B cell (primary cell): ENCODE results near the gene LRRC74B. TPM values are rescaled to one million over a fixed set of nuclear protein-coding genes. Genes with fewer than 3 reads are reported as not detected.

Experiments used
- ATAC-seq: fragments of 200-7000 bp; cut with Tn5 transposase; one replicate; pipeline ENCODE4 v1.10.0; 2021; ENCODE audit warnings: low read depth, mild to moderate bottlenecking, moderate number of reproducible peaks, moderate library complexity
- CTCF ChIA-PET: fragments of 350-600 bp; sonication (Branson Sonifier 250); formaldehyde crosslinking; loops from one replicate; lab custom pipeline; 2021; ENCODE audit warnings: antibody characterized with exemption, inconsistent platforms; lab: Charles Lee
- POLR2A ChIA-PET: fragments of 350-600 bp; sonication (Branson Sonifier 250); formaldehyde crosslinking; loops from one replicate; lab custom pipeline; 2021; ENCODE audit warnings: antibody characterized with exemption; lab: Charles Lee
- DNase-seq: peaks from one replicate; pipeline ENCODE4 v3.0.0; 2013
- H2AFZ ChIP-seq: 2 replicates; pipeline ENCODE4 v1.6.1; 2012; ENCODE audit warnings: mild to moderate bottlenecking, low read depth, low read length; ENCODE audit not compliant: insufficient read depth, poor library complexity, severe bottlenecking
- H3K27ac ChIP-seq, 2 donors: 1 replicate in 1 of 2; 2 replicates in 1 of 2; pipeline ENCODE4 v1.5.1; 2012 to 2013; ENCODE audit warnings: low read length in 2 of 2, mild to moderate bottlenecking in 2 of 2, moderate library complexity in 1 of 2
- H3K27me3 ChIP-seq, 4 experiments: fragments of 200-600 bp in 1 of 4; sonication (generic) in 1 of 4; replicated peaks in 1 of 4; 1 replicate in 2 of 4; 2 replicates in 2 of 4; pipeline versions ENCODE4 v1.6.1 to v1.7.0; 2013 to 2016; ENCODE audit warnings: low read length in 3 of 4, mild to moderate bottlenecking in 2 of 4, mixed read lengths in 1 of 4, moderate library complexity in 1 of 4; ENCODE audit not compliant: insufficient read depth in 4 of 4, control insufficient read depth in 3 of 4; ENCODE audit errors: control extremely low read depth in 1 of 4
- H3K36me3 ChIP-seq, 2 experiments: replicated peaks in 1 of 2; 1 replicate in 1 of 2; 2 replicates in 1 of 2; pipeline versions ENCODE4 v1.6.1 to v1.7.1; 2013; ENCODE audit warnings: low read length in 1 of 2; ENCODE audit not compliant: insufficient read depth in 2 of 2, control insufficient read depth in 1 of 2; ENCODE audit errors: control extremely low read depth in 1 of 2, extremely low read depth in 1 of 2
- H3K4me1 ChIP-seq, 2 donors: fragments of 200-600 bp in 1 of 2; sonication (generic) in 1 of 2; 1 replicate in 1 of 2; 2 replicates in 1 of 2; pipeline versions ENCODE4 v1.5.1 to v1.6.1; 2013 to 2017; ENCODE audit warnings: low read length in 2 of 2; ENCODE audit not compliant: control insufficient read depth in 2 of 2, insufficient read depth in 2 of 2
- H3K4me2 ChIP-seq: replicated peaks from 2 replicates; pipeline ENCODE3; 2012; ENCODE audit warnings: mild to moderate bottlenecking, low read depth, low read length; ENCODE audit not compliant: poor library complexity, severe bottlenecking
- H3K4me3 ChIP-seq, 5 experiments: fragments of 200-600 bp in 1 of 5; sonication (generic) in 1 of 5; 1 replicate in 3 of 5; 2 replicates in 2 of 5; pipeline versions ENCODE4 v1.5.1 to v1.7.0; 2011 to 2016; ENCODE audit warnings: low read length in 4 of 5, mild to moderate bottlenecking in 4 of 5, low read depth in 2 of 5, control low read depth in 1 of 5, moderate library complexity in 1 of 5; ENCODE audit not compliant: insufficient read depth in 1 of 5; ENCODE audit errors: control extremely low read depth in 1 of 5, extremely low read depth in 1 of 5
- H3K79me2 ChIP-seq: fragments of 200-600 bp; sonication (generic); one replicate; pipeline ENCODE4 v1.6.0; 2016; ENCODE audit warnings: low read length; ENCODE audit not compliant: control insufficient read depth, insufficient read depth
- H3K9ac ChIP-seq: fragments of 200-600 bp; sonication (generic); 2 replicates; pipeline ENCODE4 v1.6.1; 2017; ENCODE audit warnings: mild to moderate bottlenecking, low read length, moderate library complexity
- H3K9me3 ChIP-seq, 3 donors: one replicate each; pipeline versions ENCODE4 v1.6.1 to v1.7.1; 2013; ENCODE audit warnings: low read length in 2 of 3; ENCODE audit not compliant: control insufficient read depth in 2 of 3, insufficient read depth in 1 of 3; ENCODE audit errors: control extremely low read depth in 1 of 3
- H4K20me1 ChIP-seq: 2 replicates; pipeline ENCODE4 v1.6.0; 2012; ENCODE audit warnings: mild to moderate bottlenecking, low read length; ENCODE audit not compliant: insufficient read depth, control insufficient read depth, poor library complexity, severe bottlenecking
- H3K27ac Mint-ChIP-seq: one replicate; pipeline ENCODE4 v1.8.0; 2021; ENCODE audit warnings: mixed read lengths
- H3K27me3 Mint-ChIP-seq: one replicate; pipeline ENCODE4 v1.8.0; 2021; ENCODE audit warnings: mixed read lengths
- H3K4me1 Mint-ChIP-seq: one replicate; pipeline ENCODE4 v1.8.0; 2021; ENCODE audit warnings: mixed read lengths
- H3K4me3 Mint-ChIP-seq: one replicate; pipeline ENCODE4 v1.8.0; 2021; ENCODE audit warnings: mixed read lengths
- H3K9me3 Mint-ChIP-seq: one replicate; pipeline ENCODE4 v1.8.0; 2022; ENCODE audit warnings: mixed read lengths; ENCODE audit not compliant: insufficient read depth
- CTCF ChIP-seq: fragments of 200-600 bp; IDR thresholded peaks from one replicate; pipeline ENCODE4 v1.8.0; 2022; ENCODE audit warnings: antibody characterized with exemption, mild to moderate bottlenecking
- EZH2 ChIP-seq: IDR thresholded peaks from 2 replicates; pipeline ENCODE4 v1.6.1; 2012; ENCODE audit warnings: borderline replicate concordance, low read depth, mild to moderate bottlenecking, moderate library complexity, low read length; ENCODE audit not compliant: insufficient read depth, poor library complexity, severe bottlenecking
- WGBS: methylation state at CpG from one replicate; pipeline ENCODE4 v1.1.5; 2013; ENCODE audit warnings: missing lambda C conversion rate; ENCODE audit not compliant: insufficient coverage; 5-methylcytosine and 5-hydroxymethylcytosine counted together
- intact Hi-C: fragments of 100-400 bp; cut with micrococcal nuclease; formaldehyde crosslinking; loops from one replicate; pipeline ENCODE4 v1.10.0; 2022
- polyA plus RNA-seq: library from polyadenylated mRNA; depleted of rRNA; stranded (reverse); fragments of >200 nt; gene quantifications from 2 replicates; pipeline ENCODE4 v1.2.3, GENCODE V29; 2012
- total RNA-seq, 2 donors: library from RNA; stranded (reverse); fragments of 120-200 nt in 1 of 2; gene quantifications; 1 replicate in 1 of 2; 2 replicates in 1 of 2; pipeline versions ENCODE4 v1.2.3 to v1.2.4, GENCODE V29; 2013 to 2022

The LRRC74B gene
- total and polyA plus RNA-seq, 2 donors (not counting 1 experiment from before 2014, with no cell fraction given) = 0.01 to 0.17 TPM

- H2AFZ ChIP-seq = peak within 1 kb of the TSS; percentile 89
- H3K27ac ChIP-seq = peak within 1 kb of the TSS; percentile 91 to 96
- H3K27me3 ChIP-seq = no peaks in the 10 kb centered on the region
- POLR2A ChIA-PET = interaction anchor here (0.6 to 0.7 kb wide), 2 partner anchors 86 to 505 kb away, joined by 6 to 9 read pairs; no protein-coding TSS in a partner anchor
- Mint-ChIP-seq H3K4me3 (peak within 1 kb of the TSS; percentile 95), H3K27ac (peak within 1 kb of the TSS; percentile 99), H3K27me3 (no peaks in the 10 kb centered on the region), H3K4me1 (peaks cover 32% of the 10 kb centered on the region), H3K9me3 (no peaks in the 10 kb centered on the region)
- peak within 1 kb of the TSS; percentile 66 to 99 (median 88) for H3K4me3 ChIP-seq
- H3K9ac ChIP-seq = peak within 1 kb of the TSS; percentile 88
- CTCF ChIA-PET = interaction anchor here (0.6 to 3.0 kb wide), 4 partner anchors 20 to 627 kb away, joined by 3 to 14 read pairs (median 4); partner anchors contain the start of gene LZTR1
- H3K9me3 ChIP-seq = peaks cover 0 to 5% (median 0%) of the 10 kb centered on the region in 3 donors
- H3K79me2 ChIP-seq = peaks cover 21% of the 10 kb centered on the region
- ATAC-seq = peak; percentile 88
- intact Hi-C loops = loop anchor here (1.0 to 5.0 kb wide), 8 partner anchors 13 to 884 kb away; partner anchors contain the start of genes CRKL, LRRC74B, PI4KA and RANBP1
- TF ChIP-seq CTCF = no peak
- no peak for TF ChIP-seq EZH2
- peak; percentile 99 for DNase-seq
- peaks cover 24 to 36% of the 10 kb centered on the region in 2 donors for H3K4me1 ChIP-seq
- under 1% methylated on average over 83 of the region's 83 CpGs for WGBS
- H4K20me1 ChIP-seq = peaks cover 24% of the 10 kb centered on the region
- H3K36me3 ChIP-seq = peaks cover 0 to 24% of the 10 kb centered on the region in 2 experiments
- H3K4me2 ChIP-seq = peak within 1 kb of the TSS; percentile 97
Observed at GRCh38 chr22:21001601-21002325, 44.0 kb upstream of the LRRC74B start, which contains the start of gene THAP7. Gene THAP7, minus strand, starts transcription at chr22:21002118. Its CDS starts 207 bp downstream, at chr22:21001911.
